Measurements from ENCODE around the gene PITRM1.

Gene PITRM1

DNA sequence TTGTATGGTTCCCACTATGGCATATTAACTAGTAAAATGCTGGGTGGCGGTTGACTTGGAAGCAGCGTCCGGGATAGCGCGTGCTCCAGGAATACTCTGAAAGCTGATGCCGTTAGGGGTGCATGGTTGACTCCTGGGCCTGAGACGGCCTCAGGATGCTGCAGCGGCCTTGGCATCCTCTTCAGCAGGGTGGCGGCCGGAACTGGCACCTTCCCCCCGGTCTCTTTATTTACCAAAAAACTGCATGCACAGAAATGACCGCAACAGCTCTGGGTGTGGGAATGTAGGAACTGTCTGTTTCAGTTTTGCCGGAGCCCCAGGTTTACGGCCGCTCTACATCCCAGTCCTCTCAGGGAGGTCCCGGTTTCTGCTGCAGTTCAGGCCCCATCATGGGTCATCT, 76.4 kb downstream of the PITRM1 start:
- DNase-seq, result no peak

DNA sequence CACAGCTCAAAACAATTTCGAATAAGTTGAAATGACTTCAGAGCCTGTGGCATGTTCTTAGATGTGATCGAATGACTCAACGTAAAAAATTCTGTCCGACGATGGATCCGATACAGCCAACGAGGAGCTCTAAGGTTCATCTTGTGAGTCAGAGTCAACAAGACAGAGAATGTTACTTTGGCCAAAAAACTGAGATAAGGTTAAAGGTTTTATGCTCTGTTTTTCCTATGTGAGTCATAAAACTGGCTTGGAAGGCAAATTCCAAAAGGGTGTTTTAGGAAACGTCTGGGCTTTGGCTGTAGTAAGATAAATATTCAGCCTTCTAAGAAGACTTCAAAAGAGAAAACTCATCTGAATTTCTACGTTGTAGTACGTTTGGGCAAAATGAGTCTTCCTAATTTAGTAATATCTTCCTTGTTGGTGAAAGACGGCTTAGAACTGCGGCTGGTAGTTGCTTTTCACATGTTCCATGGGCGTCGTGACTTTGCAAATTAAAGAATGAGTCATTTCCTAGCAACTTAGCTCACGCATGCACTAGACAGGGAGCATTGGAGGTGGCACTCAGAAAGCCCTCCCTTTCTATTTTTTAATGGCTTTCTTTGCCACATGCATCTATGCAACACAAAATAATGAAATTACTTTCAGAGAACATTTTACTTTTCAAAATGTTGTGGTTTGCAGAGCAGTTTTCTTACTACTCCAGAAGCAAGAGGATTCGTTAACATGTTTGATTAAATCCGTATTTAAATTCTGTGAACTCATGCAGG, 77.0 kb downstream of the PITRM1 start:
- peak; percentile 7 for DNase-seq

DNA sequence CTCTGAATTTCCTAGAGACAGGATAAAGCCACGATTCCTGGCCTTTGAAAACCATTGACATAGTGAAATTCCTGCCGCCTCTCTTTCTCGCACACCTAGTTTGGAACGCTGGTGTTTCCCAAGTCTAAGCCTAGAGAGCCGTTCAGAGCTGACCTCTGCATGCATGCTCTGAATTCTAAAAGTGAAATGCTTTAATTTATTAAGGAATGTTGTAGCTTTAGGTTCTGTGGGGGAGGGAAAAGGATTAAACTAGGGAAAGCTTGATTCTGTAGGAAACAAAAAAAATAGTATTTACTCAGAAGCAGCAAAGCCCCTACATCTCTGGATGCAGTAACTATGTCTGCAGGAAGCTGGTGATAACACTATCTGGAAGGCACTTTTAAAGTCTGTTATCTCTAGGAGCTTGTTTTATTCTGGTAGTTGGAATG, 78.0 kb downstream of the PITRM1 start:
- DNase-seq, result no peak

DNA sequence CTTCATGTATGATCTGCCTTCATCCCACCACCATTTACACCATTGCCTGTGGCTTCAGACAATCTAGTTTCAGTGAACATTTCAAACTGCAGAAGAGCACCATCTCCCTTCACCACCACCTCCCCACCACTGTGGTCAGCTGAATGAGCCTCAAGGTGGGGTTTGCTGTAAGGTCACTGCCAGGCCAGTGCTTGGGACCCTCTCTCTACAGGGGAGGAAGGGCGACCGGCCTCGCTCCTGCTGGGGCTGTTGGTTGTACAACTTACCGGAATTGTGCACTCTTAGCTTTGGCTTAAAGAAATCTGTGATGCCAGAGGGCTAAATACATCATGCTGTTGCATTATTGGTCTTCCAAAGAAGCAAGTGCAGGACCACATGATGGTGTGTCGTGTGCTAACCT, 78.6 kb downstream of the PITRM1 start:
- no peak for DNase-seq

DNA sequence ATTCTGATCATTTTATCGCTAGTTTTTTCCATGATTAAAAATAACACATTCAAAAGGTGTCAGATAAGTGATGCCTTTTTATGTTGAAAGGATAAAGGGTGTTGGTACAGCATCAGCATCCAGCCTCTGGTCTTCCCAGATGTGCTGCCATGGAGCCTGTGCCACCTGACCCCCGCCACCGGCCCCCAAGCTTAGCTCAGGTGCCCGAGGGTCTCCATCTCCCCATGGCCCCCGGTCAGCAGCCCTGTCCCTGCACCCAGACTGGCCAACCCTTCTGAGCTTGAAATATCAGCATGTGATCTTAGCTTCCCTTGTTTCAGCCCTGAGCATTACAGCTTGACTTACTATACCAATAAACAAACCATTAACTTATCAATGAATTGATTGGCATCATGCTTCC, 80.7 kb downstream of the PITRM1 start:
- DNase-seq, result no peak

DNA sequence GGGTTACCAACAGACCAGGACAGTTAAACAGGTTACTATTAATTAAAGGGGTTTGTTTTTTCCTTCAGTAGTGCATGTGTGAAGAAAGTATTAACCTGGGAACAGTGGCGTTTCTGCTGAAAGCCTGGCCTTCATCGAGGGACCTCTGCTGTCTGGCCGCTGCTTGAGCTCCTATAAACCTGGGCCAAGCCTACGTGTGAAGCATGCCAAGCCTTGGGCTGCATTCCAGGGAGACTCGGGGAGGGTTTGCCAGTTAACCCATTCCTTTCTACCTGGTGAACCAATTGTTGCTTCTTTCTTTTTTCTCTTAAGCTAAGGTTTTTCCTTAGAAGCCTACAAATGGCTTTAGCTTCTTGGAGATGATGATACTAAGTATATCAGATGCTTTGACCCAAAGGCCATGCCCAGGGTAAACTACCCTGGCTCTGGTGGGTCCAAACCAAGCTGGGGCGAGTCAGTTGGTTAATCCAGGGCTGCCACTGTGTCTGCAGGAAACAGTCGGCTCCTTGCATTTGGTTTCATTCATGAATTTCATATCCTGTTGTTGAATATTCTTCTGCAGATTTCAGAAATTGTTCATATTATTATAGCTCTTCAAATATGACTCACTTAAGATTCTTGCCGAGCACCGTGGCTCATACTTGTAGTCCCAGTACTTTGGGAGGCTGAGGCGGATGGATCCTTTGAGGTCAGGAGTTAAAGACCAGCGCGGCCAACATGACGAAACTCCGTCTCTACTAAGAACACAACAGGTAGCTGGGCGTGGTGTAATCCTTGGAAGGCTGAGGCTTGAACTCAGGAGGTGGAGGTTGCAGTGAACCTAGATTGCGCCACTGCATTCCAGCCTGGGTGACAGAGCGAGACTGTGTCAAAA, 81.4 kb downstream of the PITRM1 start:
- peak; percentile 26 for DNase-seq

DNA sequence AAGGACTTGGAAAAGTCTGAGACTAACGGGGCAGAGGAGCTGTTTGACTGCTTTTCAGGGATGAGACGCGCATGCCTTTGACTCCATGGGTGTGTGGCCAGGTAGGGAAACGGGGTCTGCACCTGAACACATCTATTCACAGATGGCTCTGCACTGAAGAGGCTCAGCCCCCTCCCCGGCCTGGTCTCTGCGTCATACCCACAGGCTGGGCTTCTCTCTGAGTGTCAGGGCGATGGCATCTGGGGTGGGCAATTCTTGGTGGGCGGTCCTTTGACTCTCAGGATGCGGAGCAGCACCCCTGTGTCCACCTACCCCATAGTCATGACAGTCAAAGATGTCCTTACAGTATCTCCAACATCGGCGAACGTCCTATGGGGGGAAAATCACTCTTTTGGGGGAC, 82.2 kb downstream of the PITRM1 start:
- no peak for DNase-seq

Data from NCI-H446 treated with DMSO at 0.1 percent for 48 hours (cell line).